GM21576 (cell line): ENCODE results near the gene TSPAN11.
"Not testable (repeated sequence)": the region's sequence is repeated elsewhere in the genome, so short reads cannot be mapped to it uniquely, and the experiment has no call there.

Experiments
- ATAC-seq: cut with Tn5 transposase; IDR thresholded peaks from one replicate; pipeline ENCODE4 v1.9.1; 2021; ENCODE audit warnings: mild to moderate bottlenecking, moderate library complexity; ENCODE audit not compliant: unreplicated experiment

TSPAN11 gene

GRCh38 chr12:31000751-31001150, 74.2 kb downstream of the TSPAN11 start:
- ATAC-seq, result no peak

GRCh38 chr12:31001581-31002360, 75.2 kb downstream of the TSPAN11 start:
- no peak for ATAC-seq

GRCh38 chr12:31002361-31002725, 75.8 kb downstream of the TSPAN11 start:
- ATAC-seq, result no peak

- ATAC-seq, result no peak
Observed at GRCh38 chr12:31002999-31003398, 76.5 kb downstream of the TSPAN11 start.

- ATAC-seq, result no peak
Observed at GRCh38 chr12:31003861-31004640, 77.5 kb downstream of the TSPAN11 start.

- no peak for ATAC-seq
Observed at GRCh38 chr12:31004666-31005065, 78.1 kb downstream of the TSPAN11 start.

GRCh38 chr12:31005256-31005943, 78.9 kb downstream of the TSPAN11 start:
- no peak for ATAC-seq

GRCh38 chr12:31005944-31006361, 79.4 kb downstream of the TSPAN11 start:
- no peak for ATAC-seq

- ATAC-seq, result no peak
Observed at GRCh38 chr12:31006416-31007152, 80.0 kb downstream of the TSPAN11 start.

GRCh38 chr12:31007153-31007495, 80.6 kb downstream of the TSPAN11 start:
- ATAC-seq, result no peak

- no peak for ATAC-seq
Observed at GRCh38 chr12:31007636-31008175, 81.2 kb downstream of the TSPAN11 start.

- ATAC-seq, result no peak
Observed at GRCh38 chr12:31008241-31008761, 81.8 kb downstream of the TSPAN11 start.

GRCh38 chr12:31008961-31009840, 82.7 kb downstream of the TSPAN11 start:
- no peak for ATAC-seq

- ATAC-seq, result no peak
Observed at GRCh38 chr12:31009976-31010375, 83.4 kb downstream of the TSPAN11 start.

GRCh38 chr12:31011336-31011735, 84.8 kb downstream of the TSPAN11 start:
- no peak for ATAC-seq

GRCh38 chr12:31011746-31012566, 85.4 kb downstream of the TSPAN11 start:
- ATAC-seq, result no peak

- not testable (repeated sequence) for ATAC-seq
Observed at GRCh38 chr12:31012567-31012891, 86.0 kb downstream of the TSPAN11 start.

- ATAC-seq, result no peak
Observed at GRCh38 chr12:31015215-31015614, 88.7 kb downstream of the TSPAN11 start.

GRCh38 chr12:31016057-31016456, 89.5 kb downstream of the TSPAN11 start:
- ATAC-seq, result no peak
